EL (cell line): ENCODE data around the gene HS6ST1.
"Not testable (repeated sequence)": the region's sequence is repeated elsewhere in the genome, so short reads cannot be mapped to it uniquely, and the experiment has no call there.

ENCODE experiments used
- DNase-seq: peaks from one replicate; pipeline ENCODE4 v3.0.0-alpha.2; 2016

HS6ST1 gene

DNA sequence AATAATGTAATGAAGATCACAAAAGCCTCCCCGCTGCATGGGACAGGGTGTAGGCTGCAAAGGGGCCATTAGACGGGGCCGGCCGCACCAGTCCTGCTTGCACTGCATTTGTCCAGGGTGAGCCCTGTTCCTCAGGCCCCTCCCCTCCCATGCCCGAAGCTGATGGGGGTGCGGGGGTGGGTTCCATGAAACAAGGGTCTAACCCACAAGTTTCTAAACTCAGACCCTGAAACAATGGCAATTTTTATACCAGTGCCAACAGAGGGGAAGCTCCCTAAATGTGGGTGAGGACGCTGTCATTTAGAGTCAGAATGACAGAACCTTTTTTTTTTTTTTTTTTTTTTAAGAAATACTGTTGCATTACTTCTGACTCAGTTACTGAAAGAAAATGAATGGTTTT lies 39.7 kb downstream of the HS6ST1 start:
- DNase-seq = no peak

DNA sequence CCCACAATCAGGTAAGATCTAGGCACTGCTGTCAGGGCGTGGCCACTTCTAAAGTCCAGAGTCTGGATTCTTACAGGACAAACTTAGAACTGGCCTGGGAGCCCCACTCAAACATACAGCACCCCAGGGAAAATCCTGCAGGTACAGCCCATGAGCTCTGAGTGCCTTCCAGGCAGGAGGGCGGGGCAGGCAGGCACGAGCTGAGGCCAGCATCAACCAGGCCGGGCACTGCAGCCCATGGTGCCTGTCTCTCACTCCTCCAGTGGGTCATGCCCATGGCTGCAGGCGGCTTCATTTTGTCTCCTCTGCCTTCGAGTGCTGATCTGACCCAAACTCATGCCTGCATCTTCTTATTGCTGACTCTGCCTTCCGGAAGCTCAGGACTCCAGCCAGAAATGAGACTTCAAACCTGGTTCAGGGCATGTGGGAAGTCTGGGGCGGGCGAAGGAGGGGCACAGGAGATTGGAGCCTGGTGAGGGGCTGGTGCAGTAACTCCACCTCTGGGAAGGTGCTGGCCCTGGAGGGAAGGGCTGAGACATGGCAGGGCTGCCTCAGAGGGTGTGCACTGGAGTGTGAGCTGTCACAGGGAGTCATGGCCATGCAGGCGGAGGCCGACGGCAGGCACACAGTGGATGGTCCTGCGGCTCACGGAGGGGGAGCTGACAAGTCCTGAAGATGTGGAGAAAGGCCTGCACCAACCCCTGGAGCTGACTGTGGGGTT lies 40.5 kb downstream of the HS6ST1 start:
- no peak for DNase-seq

DNA sequence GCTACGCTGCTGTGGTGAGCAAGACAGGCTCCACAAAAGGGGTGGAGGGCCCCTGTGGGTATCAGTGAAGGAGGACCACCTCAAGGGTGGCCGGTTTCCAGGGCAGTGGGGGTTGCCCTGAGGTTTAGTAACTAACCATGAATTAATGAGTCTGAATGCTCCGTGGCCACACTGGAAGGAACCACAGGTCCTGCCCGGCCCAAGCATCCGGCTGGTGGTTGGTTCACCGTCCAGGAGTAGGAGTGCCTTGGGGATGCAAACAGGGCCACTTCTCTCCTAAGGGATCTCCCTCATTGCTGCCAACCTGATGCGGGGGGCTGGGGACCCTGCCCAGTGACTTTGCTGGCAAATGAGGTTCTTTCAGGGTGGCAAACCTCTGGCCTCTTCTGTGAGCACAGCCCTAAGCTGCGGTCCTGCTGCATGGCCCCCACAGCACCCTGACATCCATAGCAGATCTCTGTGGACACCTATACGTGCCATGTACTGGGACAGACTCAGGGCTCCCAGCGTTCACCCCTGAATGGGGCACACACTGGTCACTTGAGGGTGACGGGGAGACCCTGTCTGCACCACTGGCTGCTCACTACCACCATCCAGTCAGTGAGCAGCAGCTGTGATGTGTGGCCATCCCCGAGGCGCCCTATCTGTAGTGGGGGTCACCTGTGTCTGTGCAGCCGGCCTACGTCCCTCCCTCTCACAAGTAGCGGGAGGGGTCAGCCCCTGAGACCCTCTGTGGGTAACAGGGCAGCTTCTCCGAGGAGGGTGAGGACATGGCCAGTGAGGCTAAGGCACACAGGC lies 41.6 kb downstream of the HS6ST1 start:
- no peak for DNase-seq

DNA sequence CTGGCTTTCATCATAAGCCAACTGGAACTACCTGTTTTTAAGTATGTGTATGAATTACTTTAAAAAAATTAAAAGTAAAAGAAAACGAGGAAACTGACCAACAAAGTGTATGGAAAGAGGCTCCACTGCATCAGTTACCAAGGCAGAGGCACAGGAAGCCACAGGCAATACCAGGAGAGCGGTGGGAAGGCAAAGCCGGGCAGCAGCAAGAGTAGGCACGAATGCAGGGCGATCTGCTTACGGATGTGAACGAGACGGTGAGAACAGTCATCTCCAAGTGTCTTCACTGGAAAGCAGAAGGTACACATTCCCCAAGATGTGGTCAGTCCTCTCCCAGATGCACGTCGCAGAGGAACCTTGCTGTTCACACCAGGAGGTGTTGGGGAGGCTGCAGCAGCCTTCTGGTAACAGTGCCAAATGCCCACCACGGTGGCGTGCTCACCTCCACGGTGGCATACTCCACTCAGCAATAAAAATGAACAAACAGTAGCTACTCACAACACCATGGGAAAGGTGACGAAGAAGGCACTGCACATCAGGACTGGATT lies 43.1 kb downstream of the HS6ST1 start:
- no peak for DNase-seq

DNA sequence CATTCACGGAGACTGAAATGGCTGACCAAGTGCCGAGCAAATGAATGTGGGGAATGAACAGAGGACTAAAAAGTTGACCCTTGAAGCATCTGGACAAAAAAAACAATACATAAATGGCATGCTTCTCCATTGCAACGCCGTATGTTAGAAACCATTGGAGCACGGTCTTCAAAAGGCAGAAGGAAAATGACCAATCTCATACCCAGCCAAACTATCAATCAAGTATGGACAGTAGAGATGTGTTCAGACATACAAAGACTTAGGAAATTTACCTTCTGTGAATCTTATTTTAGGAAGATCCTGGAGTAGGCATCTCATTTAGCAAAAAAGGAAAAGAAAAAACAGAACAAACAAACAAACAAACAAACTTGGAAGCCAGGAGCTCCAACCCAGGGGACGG lies 44.5 kb downstream of the HS6ST1 start:
- DNase-seq = no peak

DNA sequence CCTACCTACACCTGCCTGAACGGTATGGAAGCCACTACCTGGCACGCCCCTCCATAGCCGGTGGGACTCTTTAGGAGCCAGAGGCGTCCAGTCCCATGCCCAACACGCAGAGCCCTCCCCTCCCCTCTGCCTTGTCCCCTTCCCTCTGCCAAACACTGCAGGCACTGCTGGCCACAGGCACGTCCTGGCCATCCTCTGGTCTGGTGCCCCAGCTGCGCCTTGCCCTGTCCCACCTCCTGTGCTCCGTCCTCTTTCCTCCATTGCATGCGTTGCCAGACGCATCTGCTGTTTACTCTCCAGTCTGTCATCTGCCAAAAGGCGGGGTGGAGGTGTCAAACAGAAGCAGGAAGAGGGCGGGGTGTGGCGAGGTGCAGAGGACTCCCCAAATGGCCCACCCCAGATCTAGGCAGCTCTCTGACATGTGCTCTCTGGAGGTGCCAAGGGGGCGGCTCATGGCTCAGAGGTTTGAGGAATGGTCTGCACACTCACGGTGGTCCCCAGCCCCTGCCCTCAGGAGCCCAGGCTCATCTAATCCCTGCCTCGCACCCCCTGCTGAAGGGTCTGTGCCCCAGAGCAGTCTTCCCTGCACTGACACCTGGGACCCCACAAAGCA lies 45.1 kb downstream of the HS6ST1 start:
- DNase-seq = no peak

DNA sequence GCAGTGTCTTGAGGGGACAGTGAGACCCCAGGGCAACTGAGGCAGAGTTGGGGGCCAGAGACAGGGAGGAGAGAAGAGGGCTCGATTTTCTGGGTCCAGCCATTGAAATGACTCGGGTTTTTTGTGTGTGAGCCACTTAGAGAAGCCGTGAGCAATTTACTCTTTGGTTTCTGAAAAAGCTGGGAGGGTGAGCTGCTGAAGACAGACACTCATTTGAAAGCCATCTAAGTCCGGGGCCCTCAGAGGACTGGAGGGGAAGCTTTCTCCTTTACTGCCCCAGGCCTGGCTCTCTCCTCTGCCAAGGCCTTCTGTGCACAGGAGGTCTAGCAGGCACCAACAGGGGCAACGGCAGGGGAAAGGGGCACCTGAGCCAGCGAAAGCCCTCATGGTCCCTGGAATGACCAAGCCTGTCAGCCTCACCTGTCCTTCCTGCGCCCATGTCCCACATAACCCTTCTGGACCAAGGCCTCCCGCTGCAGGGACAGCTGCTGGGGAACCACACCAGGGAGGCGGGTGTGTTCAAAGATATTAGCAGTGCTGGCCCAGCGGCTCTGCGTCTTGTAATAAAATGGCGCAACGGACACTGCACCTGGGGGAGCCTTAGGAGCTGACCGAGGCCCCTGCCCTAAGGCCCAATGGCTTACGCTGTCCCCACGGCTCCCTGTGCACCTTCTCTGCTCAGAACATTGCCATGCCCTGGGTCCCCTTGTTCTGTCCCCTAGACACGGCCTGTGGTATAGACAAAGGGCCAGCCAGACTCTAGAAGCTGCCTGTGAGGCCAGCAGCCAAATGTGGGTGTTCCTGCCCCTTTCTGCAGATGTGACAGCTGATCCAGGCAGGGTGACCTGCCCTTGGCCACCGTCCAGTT lies 45.8 kb downstream of the HS6ST1 start:
- DNase-seq = no peak

DNA sequence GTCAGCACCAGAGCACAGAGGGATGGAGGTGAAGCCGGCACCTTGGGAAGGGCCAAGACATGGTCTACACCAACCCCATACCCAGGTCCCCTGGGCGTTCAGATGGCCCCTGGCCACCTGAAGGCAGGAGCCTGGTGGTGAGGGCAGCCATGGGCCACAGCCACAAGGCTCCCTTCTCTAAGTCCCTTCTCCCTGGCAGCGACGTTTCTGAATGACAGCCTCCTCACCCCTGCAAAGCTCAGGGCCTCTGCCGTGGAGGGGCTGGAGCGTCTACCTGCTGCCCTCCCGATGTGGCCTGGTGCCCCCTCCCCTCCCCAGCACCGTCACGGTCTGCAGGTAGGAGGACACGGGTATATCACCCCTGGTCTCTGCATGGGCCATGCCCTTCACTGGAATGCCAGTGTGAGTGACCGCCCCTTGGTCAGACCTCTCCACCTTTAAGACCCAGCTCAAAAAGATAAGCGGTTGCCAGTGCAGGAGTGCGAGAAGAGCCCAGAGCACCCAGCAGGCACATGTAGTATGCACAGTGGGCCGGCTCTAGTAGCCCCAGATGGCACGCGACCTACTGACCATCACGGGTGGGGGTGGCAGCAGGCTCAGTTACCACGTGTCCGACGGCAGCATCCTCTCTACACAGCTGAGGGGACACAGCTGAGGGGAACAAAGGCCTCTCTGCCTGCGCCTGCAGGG lies 46.6 kb downstream of the HS6ST1 start:
- DNase-seq = no peak

DNA sequence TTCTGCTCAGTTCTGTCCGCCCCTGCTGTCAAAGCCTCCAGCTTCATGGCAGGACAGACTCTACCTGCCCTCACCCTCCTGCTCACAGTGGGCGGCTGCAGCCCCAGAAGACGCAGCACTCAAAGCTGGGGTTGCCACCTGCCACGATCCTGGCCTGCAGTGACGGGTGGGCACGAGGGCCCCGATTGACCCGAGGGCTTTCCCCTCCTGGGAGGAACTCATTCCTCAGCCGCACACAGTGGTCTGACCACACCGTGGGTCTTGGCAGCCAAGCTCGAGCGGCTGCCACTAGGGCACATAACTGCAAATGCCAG lies 47.1 kb downstream of the HS6ST1 start:
- DNase-seq = no peak

DNA sequence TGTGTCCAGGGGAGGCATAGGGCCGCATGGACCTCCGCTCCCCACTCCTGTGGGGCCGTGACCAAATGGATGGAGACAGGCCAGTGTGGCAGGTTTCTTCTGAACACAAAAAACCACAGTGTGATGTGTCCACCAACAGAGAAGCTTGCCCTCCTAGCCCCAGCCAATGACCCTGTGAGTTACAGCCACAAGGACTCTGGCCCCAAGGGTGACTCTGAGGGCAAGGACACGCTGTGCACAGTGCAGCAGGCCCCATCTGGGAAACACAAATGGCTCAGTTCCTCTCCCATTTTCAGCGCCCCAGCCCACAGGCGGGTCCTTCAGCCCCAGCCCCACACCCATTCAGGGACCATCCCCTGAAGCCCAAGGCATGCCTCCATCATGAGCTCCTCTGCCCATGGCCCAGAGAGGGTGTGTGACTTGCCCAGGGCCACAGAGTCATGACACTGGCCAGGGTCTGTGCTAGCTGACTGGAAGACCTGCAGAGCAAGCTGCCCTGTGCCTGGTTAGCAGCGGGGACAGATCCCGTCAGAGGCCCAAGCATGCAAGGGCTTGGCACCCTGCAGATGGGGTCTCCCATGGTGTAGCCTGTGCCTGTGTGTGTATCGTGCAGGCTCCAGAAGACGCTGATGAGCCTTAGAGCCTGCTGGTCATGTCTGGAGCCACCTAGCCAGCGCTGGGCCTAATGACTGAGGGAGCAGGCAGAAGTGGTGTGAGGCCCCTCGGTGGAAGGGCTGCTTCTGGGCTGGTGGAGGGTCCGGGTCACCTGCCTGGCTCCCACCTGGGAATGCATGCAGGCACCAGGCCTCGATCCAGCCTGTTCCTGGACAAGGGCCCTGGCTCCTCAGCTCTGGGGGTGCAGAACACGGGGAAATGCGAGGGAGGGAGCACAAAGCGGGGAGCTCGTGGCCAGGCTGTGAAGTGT lies 47.7 kb downstream of the HS6ST1 start:
- DNase-seq = no peak

DNA sequence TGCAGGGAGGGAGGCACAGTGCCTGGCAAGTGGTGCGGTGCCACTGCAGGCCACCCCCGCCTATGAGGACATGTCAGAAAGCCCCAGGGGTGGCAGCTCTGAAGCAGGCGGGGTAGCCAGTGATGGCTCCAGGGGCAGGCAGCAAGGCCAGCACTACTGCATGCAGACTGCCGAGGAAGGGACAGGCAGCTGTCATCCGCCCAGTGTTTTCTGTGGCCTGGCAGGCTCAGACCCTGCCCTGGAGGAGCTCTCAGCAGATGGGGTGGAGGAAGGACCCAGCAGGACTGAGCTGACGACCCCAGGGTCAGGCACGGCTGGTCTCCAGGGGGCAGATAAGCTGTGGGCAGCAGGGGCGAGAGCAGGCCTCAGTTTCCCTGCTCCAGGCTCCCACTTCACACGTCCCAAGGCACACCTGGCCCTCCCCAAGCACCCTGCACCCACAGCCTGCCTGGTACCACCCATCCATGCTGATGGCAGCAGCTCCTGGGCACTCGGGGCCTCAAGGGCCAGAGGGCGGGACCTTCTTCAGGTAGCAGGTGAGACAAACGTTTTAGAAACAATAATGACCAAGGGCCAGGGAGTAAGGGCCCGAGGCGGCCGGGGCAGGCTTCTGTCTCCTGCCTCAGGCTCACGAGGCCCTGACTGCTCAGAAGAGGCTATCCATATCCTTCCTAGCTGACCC lies 48.5 kb downstream of the HS6ST1 start:
- no peak for DNase-seq

DNA sequence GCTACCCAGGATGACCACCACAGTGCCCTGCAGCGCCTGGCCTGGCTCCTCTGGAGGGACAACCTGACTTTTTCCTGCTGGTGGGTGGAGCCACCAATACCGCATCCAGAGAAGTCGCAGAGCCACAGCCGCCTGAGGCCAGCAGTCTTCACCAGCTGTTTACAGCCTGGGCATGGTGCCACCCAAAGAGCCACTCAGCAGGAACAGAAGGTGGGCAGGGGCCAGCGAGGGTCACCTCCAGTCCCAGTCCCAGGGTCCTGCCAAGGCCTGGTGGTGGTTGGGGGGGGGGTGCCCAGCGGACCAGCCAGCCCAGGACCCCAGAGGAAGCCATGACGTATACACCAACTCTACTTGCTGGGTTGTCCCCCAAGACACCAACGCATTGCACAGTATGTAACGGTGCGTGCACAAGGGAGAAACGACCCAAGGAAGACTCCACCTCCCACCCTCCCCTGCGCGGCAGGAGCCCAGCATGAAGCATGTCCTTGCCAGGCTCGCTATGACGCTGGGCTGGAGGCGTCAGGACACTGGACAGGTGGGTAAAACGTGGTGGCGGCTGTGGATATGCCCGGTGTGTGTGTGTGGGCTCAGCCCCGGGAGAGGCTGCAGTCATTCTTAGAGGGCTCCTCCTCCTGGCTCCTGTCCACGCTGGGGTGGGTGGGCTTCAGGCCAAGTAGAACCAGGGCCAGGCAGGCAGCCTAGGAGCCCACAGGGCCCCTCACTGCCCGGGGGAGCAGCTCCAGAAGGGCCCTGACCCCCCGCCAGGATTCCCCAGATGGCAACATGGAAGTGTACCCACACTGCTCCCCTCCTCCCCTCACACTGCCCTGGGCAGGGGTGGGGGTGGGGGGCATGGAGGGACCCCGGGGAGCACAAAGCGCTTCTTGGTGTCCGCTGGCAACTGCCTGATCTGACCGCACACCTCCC lies 49.3 kb downstream of the HS6ST1 start:
- no peak for DNase-seq

DNA sequence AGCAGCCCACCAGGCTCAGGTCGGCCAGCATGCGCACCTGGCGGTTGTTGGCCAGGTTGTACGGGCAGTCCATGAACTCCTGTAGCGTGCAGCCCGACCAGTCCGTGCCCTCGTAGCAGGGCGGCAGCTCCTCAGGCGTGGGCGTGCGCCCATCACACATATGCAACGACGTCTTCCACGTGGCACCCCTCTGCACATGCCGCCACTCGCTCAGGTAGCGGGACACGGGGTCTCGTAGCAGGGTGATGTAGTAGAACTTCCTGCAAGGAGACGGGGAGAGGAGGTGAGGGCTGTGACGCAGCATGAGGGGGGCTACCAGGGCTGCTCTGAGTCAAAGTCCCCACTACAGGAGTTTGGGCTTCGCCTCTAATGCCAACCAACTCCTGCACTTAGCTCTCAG lies 50.1 kb downstream of the HS6ST1 start:
- DNase-seq = not testable (repeated sequence)

DNA sequence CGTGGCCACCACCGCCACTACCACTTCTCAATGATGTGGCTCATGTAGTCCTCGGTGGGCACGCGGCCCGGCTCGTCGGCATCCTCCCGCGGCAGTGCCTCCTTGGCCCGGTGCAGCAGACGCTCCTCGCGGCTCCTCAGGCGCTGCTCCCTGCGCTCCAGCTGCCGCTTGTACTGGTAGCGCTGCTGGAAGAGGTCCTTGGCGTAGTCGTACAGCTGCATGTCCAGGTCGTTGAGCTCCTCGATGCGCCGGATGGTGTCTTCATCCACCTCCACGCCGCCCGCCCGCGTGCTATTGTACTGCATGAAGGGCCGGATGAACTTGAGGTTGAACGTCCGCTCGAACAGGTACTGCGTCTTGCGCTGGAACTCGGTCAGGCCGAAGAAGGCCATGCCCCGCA lies 50.5 kb downstream of the HS6ST1 start:
- not testable (repeated sequence) for DNase-seq

DNA sequence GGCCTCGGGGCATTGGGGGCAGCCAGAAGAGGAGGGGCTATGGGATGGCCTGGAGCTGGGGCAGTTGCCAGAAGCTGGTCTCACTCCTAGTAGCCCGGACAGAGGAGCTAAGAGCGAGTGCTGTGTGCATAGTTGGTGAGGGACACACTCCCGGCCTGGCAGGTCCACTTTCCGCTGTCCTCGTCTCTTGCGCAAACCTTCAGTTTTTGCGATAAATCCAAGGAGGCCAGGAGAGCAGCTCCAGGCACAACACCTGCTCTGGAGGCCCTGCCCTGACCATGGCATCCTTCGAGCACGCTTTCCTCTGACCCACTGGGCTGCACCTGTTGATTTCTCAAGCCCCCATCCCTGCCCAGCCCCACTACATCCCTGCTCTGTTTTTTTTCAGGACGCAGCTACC lies 51.0 kb downstream of the HS6ST1 start:
- not testable (repeated sequence) for DNase-seq

DNA sequence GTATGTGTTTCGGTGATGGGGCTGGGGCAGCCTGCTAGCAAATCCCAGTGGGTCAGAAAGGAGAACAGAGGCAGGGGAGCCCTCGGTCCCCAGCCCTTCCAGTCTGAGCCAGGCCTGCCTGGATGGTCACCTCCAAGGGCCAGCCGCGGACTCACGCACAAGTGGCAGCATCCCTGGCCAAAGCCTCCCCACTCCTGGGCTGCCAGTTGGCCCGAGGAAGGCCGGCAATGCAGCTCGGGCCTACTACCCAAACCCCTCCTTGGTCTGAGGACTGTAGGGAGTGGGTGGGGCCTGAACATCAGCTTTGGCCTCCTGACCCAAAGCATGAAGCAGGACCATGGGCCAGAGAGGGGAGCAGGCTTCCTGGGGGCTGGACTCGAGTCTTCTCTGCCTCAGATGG lies 51.5 kb downstream of the HS6ST1 start:
- DNase-seq = not testable (repeated sequence)

DNA sequence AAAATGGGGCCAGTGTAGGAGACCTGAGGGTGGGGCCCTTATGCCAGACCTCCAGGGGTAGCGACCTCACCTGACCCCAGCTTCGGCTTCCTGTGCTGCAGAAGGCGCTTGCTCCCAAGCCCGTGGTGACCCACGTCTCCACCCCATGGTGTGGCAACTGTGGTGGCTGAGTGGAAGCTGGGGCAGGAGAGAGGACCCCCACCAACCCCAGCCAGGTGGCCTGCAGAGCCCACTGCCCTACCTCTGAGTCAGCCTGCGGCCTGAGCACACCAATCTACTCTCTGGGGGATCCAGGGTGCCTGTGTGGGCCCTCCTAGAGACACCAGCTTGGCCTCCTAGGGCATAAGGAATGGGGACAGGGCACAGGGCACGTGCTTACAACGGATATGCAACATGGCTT lies 52.2 kb downstream of the HS6ST1 start:
- DNase-seq = not testable (repeated sequence)

DNA sequence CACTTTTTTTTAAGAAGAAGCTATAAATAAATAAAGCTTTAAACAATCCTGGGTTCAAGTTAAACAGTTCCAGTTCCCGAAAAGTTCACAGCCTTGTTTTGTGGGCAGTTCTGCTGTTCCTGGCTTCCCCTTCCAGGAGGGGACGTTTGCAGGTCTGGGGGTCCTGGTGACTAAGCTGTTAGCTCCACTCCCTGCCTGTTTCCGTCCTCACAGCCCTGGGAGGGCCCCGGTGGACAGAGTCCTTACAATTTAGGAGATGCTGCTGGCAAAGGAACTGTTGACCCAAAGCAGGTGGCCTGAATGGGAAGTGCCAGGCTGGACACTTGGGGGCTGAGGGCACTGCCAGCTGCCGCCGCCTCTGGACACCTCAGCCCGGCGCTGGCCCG lies 53.1 kb downstream of the HS6ST1 start:
- DNase-seq = not testable (repeated sequence)

DNA sequence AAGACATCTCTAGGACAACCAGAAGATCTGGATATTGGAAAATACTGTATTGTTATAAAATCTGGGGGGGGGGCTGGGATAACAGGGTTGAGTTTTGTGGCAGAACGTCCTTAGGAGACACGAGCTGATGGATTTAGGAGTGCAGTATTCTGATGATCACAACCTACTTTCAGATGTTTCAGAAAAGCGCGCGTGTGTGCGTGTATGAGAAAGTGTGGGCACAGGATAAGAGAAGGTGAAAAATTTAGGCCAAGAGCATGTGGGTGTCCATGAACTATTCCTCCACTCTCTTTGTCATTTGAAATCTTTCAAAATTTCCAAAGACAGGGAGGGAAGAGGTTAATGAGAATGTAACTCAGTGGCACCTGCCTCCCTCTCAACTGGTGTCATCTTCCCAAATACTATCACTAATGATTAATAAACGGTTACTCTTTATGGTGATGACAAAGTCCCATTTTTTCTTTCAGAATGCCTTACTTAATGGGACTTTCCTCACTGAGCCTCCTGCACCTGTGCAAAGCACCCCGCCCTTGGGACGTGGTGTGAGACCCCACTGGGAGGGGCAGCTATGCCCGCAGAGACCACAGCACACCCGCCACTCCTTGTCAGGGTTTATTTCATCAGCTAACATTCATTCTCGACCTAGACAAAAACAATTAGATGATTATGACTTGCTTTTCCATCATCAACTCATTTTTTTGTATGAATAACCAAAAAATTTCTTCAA lies 53.6 kb downstream of the HS6ST1 start:
- DNase-seq = no peak
